K562 (cell line): ENCODE measurements around the gene CPT1A. TPM values are rescaled to one million over a fixed set of nuclear protein-coding genes. Genes with fewer than 3 reads are reported as not detected.

Experiments
- BCL6 ChIP-seq: fragments of 250-450 bp; sonication (Bioruptor Pico); IDR thresholded peaks from 2 replicates; pipeline ENCODE4 v1.4.0; 2020
- CBFB ChIP-seq: sonication (generic); formaldehyde crosslinking; IDR thresholded peaks from 2 replicates; pipeline ENCODE4 v1.4.0; 2020; ENCODE audit warnings: mild to moderate bottlenecking, missing genetic modification reagents
- CCNT2 ChIP-seq: IDR thresholded peaks from 2 replicates; pipeline ENCODE4 v1.6.1; 2011; ENCODE audit warnings: borderline replicate concordance, low read depth, mild to moderate bottlenecking, moderate library complexity, mixed read lengths, low read length; ENCODE audit not compliant: insufficient read length; ENCODE audit errors: extremely low read depth
- ESRRA ChIP-seq: fragments of 450-650 bp; IDR thresholded peaks from 2 replicates; pipeline ENCODE4 v1.6.1; 2014; ENCODE audit warnings: low read depth, mild to moderate bottlenecking, moderate library complexity, borderline replicate concordance
- FOXJ2 ChIP-seq: fragments of 200-800 bp; sonication (Bioruptor generic); IDR thresholded peaks from 2 replicates; pipeline ENCODE4 v1.6.1; 2016; ENCODE audit warnings: missing genetic modification characterization, missing compliant biosample characterization
- GABPB1 ChIP-seq: sonication (generic); formaldehyde crosslinking; IDR thresholded peaks from 2 replicates; pipeline ENCODE4 v1.8.0; 2022; ENCODE audit warnings: mild to moderate bottlenecking, missing genetic modification reagents
- ZBTB1 ChIP-seq: sonication (generic); formaldehyde crosslinking; IDR thresholded peaks from 2 replicates; pipeline ENCODE4 v1.8.1; 2023; ENCODE audit warnings: missing genetic modification reagents, low read depth, mild to moderate bottlenecking, borderline replicate concordance
- ZBTB7A ChIP-seq: IDR thresholded peaks from 2 replicates; pipeline ENCODE4 v1.6.1; 2011; ENCODE audit warnings: low read depth, mild to moderate bottlenecking, low read length, moderate library complexity, borderline replicate concordance; ENCODE audit not compliant: control insufficient read depth
- ZNF232 ChIP-seq: sonication (generic); formaldehyde crosslinking; IDR thresholded peaks from 2 replicates; pipeline ENCODE4 v1.8.0; 2022; ENCODE audit warnings: mild to moderate bottlenecking, missing genetic modification reagents
- ZNF239 ChIP-seq: fragments of 250-450 bp; sonication (Bioruptor Pico); IDR thresholded peaks from 2 replicates; pipeline ENCODE4 v1.4.0; 2020; ENCODE audit warnings: mild to moderate bottlenecking
- polyA plus RNA-seq, 8 experiments: library from polyadenylated mRNA; depleted of rRNA in 4 of 8; stranded (reverse) in 5 of 8; unstranded in 3 of 8; fragments of >200 nt; fragmentation: Nextera tagmentation in 2 of 8; fragmentation: Illumina TruSeq in 1 of 8; extraction: Ambion mirVana in 2 of 8; extraction: Trizol in 1 of 8; gene quantifications; 2 replicates each; pipeline versions ENCODE4 v1.2.1 to v1.2.3, GENCODE V29; 2011 to 2014; ENCODE audit warnings: inconsistent platforms in 1 of 8, missing spikeins in 1 of 8
- total RNA-seq, 7 experiments: library from RNA; depleted of rRNA in 6 of 7; stranded (reverse); fragments of >200 nt in 6 of 7; fragmentation: Illumina TruSeq in 2 of 7; extraction: Trizol in 2 of 7; gene quantifications; 2 replicates each; pipeline versions ENCODE4 v1.2.1 to v1.2.3, GENCODE V29; 2011 to 2021; ENCODE audit warnings: low replicate concordance in 1 of 7
- TF ChIP-seq, protein P1 (sequence below): sonication (generic); formaldehyde crosslinking; IDR thresholded peaks from 2 replicates; pipeline ENCODE4 v1.8.0; 2022; ENCODE audit warnings: missing genetic modification reagents, mild to moderate bottlenecking, moderate library complexity, borderline replicate concordance
- TF ChIP-seq, protein P2 (sequence below): sonication (generic); formaldehyde crosslinking; IDR thresholded peaks from 2 replicates; pipeline ENCODE4 v1.8.0; 2023; ENCODE audit warnings: mild to moderate bottlenecking, missing genetic modification reagents
- TF ChIP-seq, protein P3 (sequence below): fragments of 250-450 bp; sonication (Bioruptor Pico); IDR thresholded peaks from 2 replicates; pipeline ENCODE4 v1.5.0; 2020; ENCODE audit warnings: mild to moderate bottlenecking
- TF ChIP-seq, protein P4 (sequence below): sonication (generic); formaldehyde crosslinking; IDR thresholded peaks from 2 replicates; pipeline ENCODE4 v1.5.0; 2020; ENCODE audit warnings: missing genetic modification reagents
- TF ChIP-seq, protein P5 (sequence below), 2 experiments: fragments of 450-650 bp; conservative IDR thresholded peaks; 2 replicates each; pipeline ENCODE4 v1.6.1; 2017; ENCODE audit warnings: mild to moderate bottlenecking in 2 of 2, moderate library complexity in 2 of 2

The CPT1A gene
- total and polyA plus RNA-seq, 9 of the 15 experiments (the other 6 are each of a cell fraction or from before 2014, with no cell fraction given) = 2.6 to 29.1 (median 12.3) TPM

DNA sequence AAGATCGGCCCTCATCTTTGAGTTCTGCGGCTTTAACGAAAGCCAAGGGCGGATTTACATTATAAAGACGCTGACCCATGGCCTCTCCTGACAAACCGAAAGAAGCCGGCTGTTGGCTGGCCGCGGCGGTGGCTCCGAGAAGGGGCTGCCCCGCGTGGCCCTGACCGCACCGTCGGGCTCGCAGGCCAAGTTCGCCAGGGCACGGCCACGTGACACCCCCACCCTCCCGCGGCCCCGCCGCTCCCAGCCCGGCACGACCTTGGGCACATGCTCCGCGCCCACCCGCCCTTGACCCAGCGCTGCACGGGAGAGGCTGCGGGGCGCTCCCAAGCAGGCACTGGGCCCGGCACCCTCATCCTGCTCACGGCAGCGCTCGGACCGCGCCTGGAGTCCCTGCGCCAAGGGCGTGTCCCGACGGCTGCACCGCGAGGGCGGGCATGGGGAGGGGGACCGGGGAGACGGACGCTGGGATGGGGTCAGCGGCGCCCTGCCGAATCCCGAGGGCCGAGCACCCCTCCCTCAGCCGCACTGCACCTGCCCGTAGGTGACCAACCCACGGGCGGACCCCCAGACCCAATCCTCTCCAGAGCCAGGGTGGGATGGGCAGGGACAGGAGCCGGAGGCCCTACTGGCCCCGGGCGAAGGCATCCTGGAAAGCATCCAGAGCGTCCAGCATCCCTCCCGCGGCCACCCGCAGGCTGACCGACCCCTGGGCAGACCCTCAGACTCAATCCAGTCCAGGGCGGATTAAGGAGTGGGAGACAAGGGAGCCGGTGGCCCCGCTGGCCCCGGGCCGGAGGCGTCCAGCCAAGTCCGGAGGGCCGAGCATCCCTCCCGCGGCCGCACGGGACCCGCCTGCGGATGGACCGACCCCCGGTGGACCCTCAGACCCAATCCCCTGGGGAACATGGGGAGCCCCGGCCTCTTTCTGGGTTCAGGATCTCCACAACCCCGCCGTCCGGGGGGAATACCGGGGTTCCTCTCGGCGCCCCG, 759 bp downstream of the CPT1A start (continued):
- TF ChIP-seq, protein P1, sequence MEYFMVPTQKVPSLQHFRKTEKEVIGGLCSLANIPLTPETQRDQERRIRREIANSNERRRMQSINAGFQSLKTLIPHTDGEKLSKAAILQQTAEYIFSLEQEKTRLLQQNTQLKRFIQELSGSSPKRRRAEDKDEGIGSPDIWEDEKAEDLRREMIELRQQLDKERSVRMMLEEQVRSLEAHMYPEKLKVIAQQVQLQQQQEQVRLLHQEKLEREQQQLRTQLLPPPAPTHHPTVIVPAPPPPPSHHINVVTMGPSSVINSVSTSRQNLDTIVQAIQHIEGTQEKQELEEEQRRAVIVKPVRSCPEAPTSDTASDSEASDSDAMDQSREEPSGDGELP (CRISPR knock-in tag) = 0 out of 2 replicates have a peak, but pooled peaks have one; percentile 17
- TF ChIP-seq BCL6 (CRISPR knock-in tag) (no peak), CBFB (0 out of 2 replicates have a peak, but pooled peaks have one; percentile 22), GABPB1 (0 out of 2 replicates have a peak, but pooled peaks have one; percentile 33), ZBTB1 (CRISPR knock-in tag) (0 out of 2 replicates have a peak, but pooled peaks have one; percentile 16), ZNF239 (no peak), FOXJ2 (tag) (no peak), ZBTB7A (peak; percentile 63; the same call in 1 of the 2 replicates), ESRRA (peak; percentile 7; the same call in 1 of the 2 replicates), CCNT2 (peak; percentile 30), ZNF232 (0 out of 2 replicates have a peak, but pooled peaks have one; percentile 29)
- TF ChIP-seq, protein P2, sequence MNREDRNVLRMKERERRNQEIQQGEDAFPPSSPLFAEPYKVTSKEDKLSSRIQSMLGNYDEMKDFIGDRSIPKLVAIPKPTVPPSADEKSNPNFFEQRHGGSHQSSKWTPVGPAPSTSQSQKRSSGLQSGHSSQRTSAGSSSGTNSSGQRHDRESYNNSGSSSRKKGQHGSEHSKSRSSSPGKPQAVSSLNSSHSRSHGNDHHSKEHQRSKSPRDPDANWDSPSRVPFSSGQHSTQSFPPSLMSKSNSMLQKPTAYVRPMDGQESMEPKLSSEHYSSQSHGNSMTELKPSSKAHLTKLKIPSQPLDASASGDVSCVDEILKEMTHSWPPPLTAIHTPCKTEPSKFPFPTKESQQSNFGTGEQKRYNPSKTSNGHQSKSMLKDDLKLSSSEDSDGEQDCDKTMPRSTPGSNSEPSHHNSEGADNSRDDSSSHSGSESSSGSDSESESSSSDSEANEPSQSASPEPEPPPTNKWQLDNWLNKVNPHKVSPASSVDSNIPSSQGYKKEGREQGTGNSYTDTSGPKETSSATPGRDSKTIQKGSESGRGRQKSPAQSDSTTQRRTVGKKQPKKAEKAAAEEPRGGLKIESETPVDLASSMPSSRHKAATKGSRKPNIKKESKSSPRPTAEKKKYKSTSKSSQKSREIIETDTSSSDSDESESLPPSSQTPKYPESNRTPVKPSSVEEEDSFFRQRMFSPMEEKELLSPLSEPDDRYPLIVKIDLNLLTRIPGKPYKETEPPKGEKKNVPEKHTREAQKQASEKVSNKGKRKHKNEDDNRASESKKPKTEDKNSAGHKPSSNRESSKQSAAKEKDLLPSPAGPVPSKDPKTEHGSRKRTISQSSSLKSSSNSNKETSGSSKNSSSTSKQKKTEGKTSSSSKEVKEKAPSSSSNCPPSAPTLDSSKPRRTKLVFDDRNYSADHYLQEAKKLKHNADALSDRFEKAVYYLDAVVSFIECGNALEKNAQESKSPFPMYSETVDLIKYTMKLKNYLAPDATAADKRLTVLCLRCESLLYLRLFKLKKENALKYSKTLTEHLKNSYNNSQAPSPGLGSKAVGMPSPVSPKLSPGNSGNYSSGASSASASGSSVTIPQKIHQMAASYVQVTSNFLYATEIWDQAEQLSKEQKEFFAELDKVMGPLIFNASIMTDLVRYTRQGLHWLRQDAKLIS (CRISPR knock-in tag) = 0 out of 2 replicates have a peak, but pooled peaks have one; percentile 40
- TF ChIP-seq, protein P3, sequence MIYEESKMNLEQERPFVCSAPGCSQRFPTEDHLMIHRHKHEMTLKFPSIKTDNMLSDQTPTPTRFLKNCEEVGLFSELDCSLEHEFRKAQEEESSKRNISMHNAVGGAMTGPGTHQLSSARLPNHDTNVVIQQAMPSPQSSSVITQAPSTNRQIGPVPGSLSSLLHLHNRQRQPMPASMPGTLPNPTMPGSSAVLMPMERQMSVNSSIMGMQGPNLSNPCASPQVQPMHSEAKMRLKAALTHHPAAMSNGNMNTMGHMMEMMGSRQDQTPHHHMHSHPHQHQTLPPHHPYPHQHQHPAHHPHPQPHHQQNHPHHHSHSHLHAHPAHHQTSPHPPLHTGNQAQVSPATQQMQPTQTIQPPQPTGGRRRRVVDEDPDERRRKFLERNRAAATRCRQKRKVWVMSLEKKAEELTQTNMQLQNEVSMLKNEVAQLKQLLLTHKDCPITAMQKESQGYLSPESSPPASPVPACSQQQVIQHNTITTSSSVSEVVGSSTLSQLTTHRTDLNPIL (CRISPR knock-in tag) = no peak
- TF ChIP-seq, protein P4, sequence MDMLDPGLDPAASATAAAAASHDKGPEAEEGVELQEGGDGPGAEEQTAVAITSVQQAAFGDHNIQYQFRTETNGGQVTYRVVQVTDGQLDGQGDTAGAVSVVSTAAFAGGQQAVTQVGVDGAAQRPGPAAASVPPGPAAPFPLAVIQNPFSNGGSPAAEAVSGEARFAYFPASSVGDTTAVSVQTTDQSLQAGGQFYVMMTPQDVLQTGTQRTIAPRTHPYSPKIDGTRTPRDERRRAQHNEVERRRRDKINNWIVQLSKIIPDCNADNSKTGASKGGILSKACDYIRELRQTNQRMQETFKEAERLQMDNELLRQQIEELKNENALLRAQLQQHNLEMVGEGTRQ (CRISPR knock-in tag) = peak; percentile 79
- TF ChIP-seq, protein P5, sequence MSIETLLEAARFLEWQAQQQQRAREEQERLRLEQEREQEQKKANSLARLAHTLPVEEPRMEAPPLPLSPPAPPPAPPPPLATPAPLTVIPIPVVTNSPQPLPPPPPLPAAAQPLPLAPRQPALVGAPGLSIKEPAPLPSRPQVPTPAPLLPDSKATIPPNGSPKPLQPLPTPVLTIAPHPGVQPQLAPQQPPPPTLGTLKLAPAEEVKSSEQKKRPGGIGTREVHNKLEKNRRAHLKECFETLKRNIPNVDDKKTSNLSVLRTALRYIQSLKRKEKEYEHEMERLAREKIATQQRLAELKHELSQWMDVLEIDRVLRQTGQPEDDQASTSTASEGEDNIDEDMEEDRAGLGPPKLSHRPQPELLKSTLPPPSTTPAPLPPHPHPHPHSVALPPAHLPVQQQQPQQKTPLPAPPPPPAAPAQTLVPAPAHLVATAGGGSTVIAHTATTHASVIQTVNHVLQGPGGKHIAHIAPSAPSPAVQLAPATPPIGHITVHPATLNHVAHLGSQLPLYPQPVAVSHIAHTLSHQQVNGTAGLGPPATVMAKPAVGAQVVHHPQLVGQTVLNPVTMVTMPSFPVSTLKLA (conservative IDR thresholded peaks at IDR 0.05) = peak in 1 of 2 experiments; percentile 64; a peak in 3 of 4 replicates
